C4-2B (cell line): ENCODE measurements around the gene ZNF195.
"Not testable (repeated sequence)": the region's sequence is repeated elsewhere in the genome, so short reads cannot be mapped to it uniquely, and the experiment has no call there.

Source experiments
- H3K27ac ChIP-seq: fragments of 450-650 bp; 2 replicates; pipeline ENCODE4 v1.5.1; 2017
- CTCF ChIP-seq: fragments of 450-650 bp; conservative IDR thresholded peaks from 2 replicates; pipeline ENCODE4 v1.5.1; 2017; ENCODE audit warnings: mild to moderate bottlenecking
- ZFX ChIP-seq: fragments of 450-650 bp; IDR thresholded peaks from 2 replicates; pipeline ENCODE4 v1.6.1; 2017

ZNF195 gene

GRCh38 chr11:3412837-3413236 lies 33.9 kb upstream of the ZNF195 start:
- TF ChIP-seq ZFX (no peak), CTCF (no peak)
- no peak overlapping the region for H3K27ac ChIP-seq

GRCh38 chr11:3408722-3409121 lies 29.8 kb upstream of the ZNF195 start:
- not testable (repeated sequence) for H3K27ac ChIP-seq
- TF ChIP-seq CTCF = peak; percentile 84

- H3K27ac ChIP-seq = not testable (repeated sequence)
Observed at GRCh38 chr11:3408058-3408605, 29.2 kb upstream of the ZNF195 start.

GRCh38 chr11:3406937-3407336 lies 28.0 kb upstream of the ZNF195 start:
- not testable (repeated sequence) for H3K27ac ChIP-seq

- not testable (repeated sequence) for H3K27ac ChIP-seq
Observed at GRCh38 chr11:3406223-3406875, 27.4 kb upstream of the ZNF195 start.

GRCh38 chr11:3404076-3404925 lies 25.4 kb upstream of the ZNF195 start:
- H3K27ac ChIP-seq = not testable (repeated sequence)

- H3K27ac ChIP-seq = not testable (repeated sequence)
Observed at GRCh38 chr11:3402861-3403250, 23.9 kb upstream of the ZNF195 start.

- not testable (repeated sequence) for H3K27ac ChIP-seq
Observed at GRCh38 chr11:3402181-3402860, 23.4 kb upstream of the ZNF195 start.

- not testable (repeated sequence) for H3K27ac ChIP-seq
Observed at GRCh38 chr11:3401052-3401451, 22.1 kb upstream of the ZNF195 start.

- H3K27ac ChIP-seq = not testable (repeated sequence)
Observed at GRCh38 chr11:3398509-3398908, 19.6 kb upstream of the ZNF195 start.

GRCh38 chr11:3398106-3398505 lies 19.2 kb upstream of the ZNF195 start:
- not testable (repeated sequence) for H3K27ac ChIP-seq

- H3K27ac ChIP-seq = not testable (repeated sequence)
Observed at GRCh38 chr11:3397210-3397609, 18.3 kb upstream of the ZNF195 start.

- not testable (repeated sequence) for H3K27ac ChIP-seq
Observed at GRCh38 chr11:3395468-3395867, 16.5 kb upstream of the ZNF195 start.

- not testable (repeated sequence) for H3K27ac ChIP-seq
Observed at GRCh38 chr11:3394956-3395355, 16.0 kb upstream of the ZNF195 start.

GRCh38 chr11:3393450-3393849 lies 14.5 kb upstream of the ZNF195 start:
- not testable (repeated sequence) for H3K27ac ChIP-seq
